SK-N-SH (cell line): Measurements from ENCODE around the gene AANAT. TPM values are rescaled to one million over a fixed set of nuclear protein-coding genes. Genes with fewer than 3 reads are reported as not detected.

ENCODE experiments used
- CTCF ChIA-PET: fragments of 300-600, 350-600 bp; formaldehyde crosslinking; extraction: SDS; loops from one replicate; lab custom pipeline; 2021; lab: Yijun Ruan, JAX
- POLR2A ChIA-PET: fragments of 350-600 bp; sonication (Branson Sonifier 250); formaldehyde crosslinking; extraction: SDS; loops from one replicate; lab custom pipeline; 2020; ENCODE audit warnings: antibody characterized with exemption, inconsistent platforms; lab: Yijun Ruan, JAX
- DNase-seq: peaks from one replicate; pipeline ENCODE4 v3.0.0; 2012
- H2AFZ ChIP-seq: fragments of 200-600 bp; sonication (generic); 2 replicates; pipeline ENCODE4 v1.8.1; 2016; ENCODE audit warnings: antibody characterized with exemption, mild to moderate bottlenecking, low read depth
- H3F3A ChIP-seq: fragments of 200-600 bp; sonication (generic); replicated peaks from 2 replicates; pipeline ENCODE3; 2016; ENCODE audit warnings: antibody characterized with exemption, mild to moderate bottlenecking; ENCODE audit not compliant: insufficient read depth
- H3K27ac ChIP-seq, 2 experiments: fragments of 200-500 bp in 1 of 2; fragments of 200-600 bp in 1 of 2; sonication (Bioruptor generic) in 1 of 2; sonication (generic), shearing (Covaris generic) in 1 of 2; 2 replicates each; pipeline versions ENCODE4 v1.5.1 to v1.6.1; 2014 to 2016; ENCODE audit warnings: low read depth in 2 of 2, inconsistent platforms in 1 of 2, low read length in 1 of 2, mild to moderate bottlenecking in 1 of 2, mixed read lengths in 1 of 2
- H3K27me3 ChIP-seq: fragments of 200-600 bp; sonication (generic), shearing (Covaris generic); 2 replicates; pipeline ENCODE4 v1.6.1; 2016; ENCODE audit warnings: mixed run types; ENCODE audit not compliant: insufficient read depth
- H3K36me3 ChIP-seq, 2 experiments: fragments of 200-500 bp in 1 of 2; fragments of 200-600 bp in 1 of 2; sonication (Bioruptor generic) in 1 of 2; sonication (generic) in 1 of 2; replicated peaks in 1 of 2; 2 replicates each; pipeline versions ENCODE3 to v1.5.1; 2014 to 2016; ENCODE audit warnings: low read length in 1 of 2, mild to moderate bottlenecking in 1 of 2; ENCODE audit not compliant: insufficient read depth in 2 of 2, control insufficient read depth in 1 of 2
- H3K4me1 ChIP-seq, 2 experiments: fragments of 200-500 bp in 1 of 2; fragments of 200-600 bp in 1 of 2; sonication (Bioruptor generic) in 1 of 2; sonication (generic), shearing (Covaris generic) in 1 of 2; 2 replicates each; pipeline versions ENCODE4 v1.5.1 to v1.6.1; 2014 to 2016; ENCODE audit warnings: low read depth in 1 of 2, low read length in 1 of 2, mixed run types in 1 of 2; ENCODE audit not compliant: insufficient read depth in 2 of 2, control insufficient read depth in 1 of 2
- H3K4me2 ChIP-seq: fragments of 200-600 bp; sonication (generic), shearing (Covaris generic); 2 replicates; pipeline ENCODE4 v1.6.1; 2017; ENCODE audit warnings: mixed run types
- H3K4me3 ChIP-seq, 2 experiments: fragments of 200-500 bp in 1 of 2; fragments of 200-600 bp in 1 of 2; sonication (Bioruptor generic) in 1 of 2; sonication (generic), shearing (Covaris generic) in 1 of 2; 2 replicates each; pipeline versions ENCODE4 v1.5.1 to v1.8.1; 2014 to 2016; ENCODE audit warnings: low read depth in 2 of 2, inconsistent platforms in 1 of 2, low read length in 1 of 2, mild to moderate bottlenecking in 1 of 2, mixed read lengths in 1 of 2, moderate library complexity in 1 of 2
- H3K79me2 ChIP-seq: fragments of 200-600 bp; sonication (generic); 2 replicates; pipeline ENCODE4 v1.8.1; 2017; ENCODE audit warnings: mild to moderate bottlenecking; ENCODE audit not compliant: insufficient read depth
- H3K9ac ChIP-seq: fragments of 200-600 bp; sonication (generic); 2 replicates; pipeline ENCODE4 v1.6.1; 2017; ENCODE audit warnings: mixed run types
- H3K9me2 ChIP-seq: fragments of 200-600 bp; sonication (generic); 2 replicates; pipeline ENCODE4 v1.6.1; 2017; ENCODE audit warnings: mixed run types
- H3K9me3 ChIP-seq: fragments of 200-600 bp; sonication (generic); 2 replicates; pipeline ENCODE4 v1.6.1; 2017; ENCODE audit warnings: mixed run types, mild to moderate bottlenecking, moderate library complexity
- H4K20me1 ChIP-seq: fragments of 200-600 bp; sonication (generic); 2 replicates; pipeline ENCODE4 v1.6.1; 2017; ENCODE audit warnings: mild to moderate bottlenecking, mixed run types; ENCODE audit not compliant: insufficient read depth
- CHD2 ChIP-seq: fragments of 150-350 bp; IDR thresholded peaks from 2 replicates; pipeline ENCODE4 v1.6.1; 2018; ENCODE audit warnings: low read length; ENCODE audit not compliant: partially characterized antibody
- ELF1 ChIP-seq: IDR thresholded peaks from 2 replicates; pipeline ENCODE4 v1.4.0; 2012
- EP300 ChIP-seq, 2 experiments: IDR thresholded peaks; 2 replicates each; pipeline versions ENCODE4 v1.4.0 to v1.6.1; 2012; ENCODE audit warnings: borderline replicate concordance in 1 of 2, low read depth in 1 of 2, low read length in 1 of 2
- FOSL2 ChIP-seq: IDR thresholded peaks from 2 replicates; pipeline ENCODE4 v1.4.0; 2012; ENCODE audit warnings: low read depth, mild to moderate bottlenecking, moderate library complexity, borderline replicate concordance
- FOXJ3 ChIP-seq: sonication (generic); formaldehyde crosslinking; IDR thresholded peaks from 2 replicates; pipeline ENCODE4 v1.5.1; 2020; ENCODE audit warnings: mild to moderate bottlenecking, missing genetic modification reagents
- GABPA ChIP-seq: IDR thresholded peaks from 2 replicates; pipeline ENCODE4 v1.4.0; 2012; ENCODE audit warnings: low read depth, mild to moderate bottlenecking
- GATA2 ChIP-seq: sonication (generic); formaldehyde crosslinking; IDR thresholded peaks from 2 replicates; pipeline ENCODE4 v1.5.0; 2020; ENCODE audit warnings: mild to moderate bottlenecking, missing genetic modification reagents
- IRF3 ChIP-seq: fragments of 150-350 bp; IDR thresholded peaks from 2 replicates; pipeline ENCODE4 v1.6.1; 2016; ENCODE audit warnings: mild to moderate bottlenecking, low read depth, low read length
- MAX ChIP-seq: IDR thresholded peaks from 2 replicates; pipeline ENCODE4 v1.4.0; 2012; ENCODE audit warnings: low read depth
- MEF2A ChIP-seq: IDR thresholded peaks from 2 replicates; pipeline ENCODE4 v1.4.0; 2012; ENCODE audit warnings: low read depth, borderline replicate concordance
- MXI1 ChIP-seq: IDR thresholded peaks from 2 replicates; pipeline ENCODE4 v1.6.1; 2012; ENCODE audit warnings: mild to moderate bottlenecking, low read depth, low read length, improper control_type of control experiment
- NFIC ChIP-seq: IDR thresholded peaks from 2 replicates; pipeline ENCODE4 v1.4.0; 2012; ENCODE audit warnings: borderline replicate concordance
- NRF1 ChIP-seq: IDR thresholded peaks from 2 replicates; pipeline ENCODE4 v1.6.1; 2012; ENCODE audit warnings: low read depth, mild to moderate bottlenecking, low read length
- PBX3 ChIP-seq: IDR thresholded peaks from 2 replicates; pipeline ENCODE4; 2012
- POLR2AphosphoS5 ChIP-seq: IDR thresholded peaks from 2 replicates; pipeline ENCODE4 v1.6.1; 2012; ENCODE audit warnings: low read depth, low read length
- RAD21 ChIP-seq: IDR thresholded peaks from 2 replicates; pipeline ENCODE4 v1.6.1; 2012; ENCODE audit warnings: mild to moderate bottlenecking, low read length
- RCOR1 ChIP-seq: fragments of 150-350 bp; IDR thresholded peaks from 2 replicates; pipeline ENCODE4 v1.6.1; 2017; ENCODE audit warnings: antibody characterized with exemption, low read length
- REST ChIP-seq: IDR thresholded peaks from 2 replicates; pipeline ENCODE4 v1.6.1; 2012; ENCODE audit warnings: mild to moderate bottlenecking, low read depth, low read length, moderate library complexity
- TAF1 ChIP-seq: IDR thresholded peaks from 2 replicates; pipeline ENCODE4 v1.6.1; 2012; ENCODE audit warnings: low read depth, mild to moderate bottlenecking, low read length, moderate library complexity, borderline replicate concordance
- USF1 ChIP-seq: IDR thresholded peaks from 2 replicates; pipeline ENCODE4 v1.4.0; 2012; ENCODE audit warnings: low read depth, borderline replicate concordance
- USF2 ChIP-seq: fragments of 150-350 bp; IDR thresholded peaks from 2 replicates; pipeline ENCODE4 v1.6.1; 2017; ENCODE audit warnings: antibody characterized with exemption, low read length, low read depth, borderline replicate concordance
- YY1 ChIP-seq: IDR thresholded peaks from 2 replicates; pipeline ENCODE4 v1.4.0; 2012; ENCODE audit warnings: low read depth, mild to moderate bottlenecking
- WGBS: methylation state at CpG from one replicate; pipeline ENCODE4 v1.1.6; 2017; ENCODE audit warnings: low lambda C conversion rate; 5-methylcytosine and 5-hydroxymethylcytosine counted together
- polyA plus RNA-seq, 3 experiments: library from polyadenylated mRNA; depleted of rRNA; stranded (reverse); fragments of >200 nt; gene quantifications; 2 replicates each; pipeline ENCODE4 v1.2.3, GENCODE V29; 2012

The AANAT gene
- polyA plus RNA-seq, 1 of the 3 experiments (the other 2 are of a cell fraction): 0.26 TPM

- TF ChIP-seq CHD2 (peak; percentile 9), EP300 (IDR thresholded peaks at IDR 0.05; ENCODE audit: borderline replicate concordance in 1 of 2, low read depth in 1 of 2, low read length in 1 of 2) (no peak), FOSL2 (no peak), USF1 (peak; percentile 57), GABPA (no peak), IRF3 (no peak), RAD21 (no peak), MAX (peak; percentile 75), POLR2AphosphoS5 (peak; percentile 72), MXI1 (peak; percentile 94), TAF1 (0 out of 2 replicates have a peak, but pooled peaks have one; percentile 18), MEF2A (no peak), GATA2 (CRISPR knock-in tag) (no peak), REST (peak; percentile 8; the same call in 1 of the 2 replicates), RCOR1 (no peak), YY1 (no peak), FOXJ3 (no peak), NFIC (no peak), NRF1 (peak; percentile 41), USF2 (peak; percentile 11; the same call in 1 of the 2 replicates), PBX3 (no peak), ELF1 (no peak)
- Histone ChIP-seq H3K4me1 (peaks cover 21 to 50% of the 10 kb centered on the region in 2 experiments; a peak in 3 of 4 replicates), H4K20me1 (no peaks in the 10 kb centered on the region), H3K9me3 (no peaks in the 10 kb centered on the region), H3K4me2 (peak within 1 kb of the TSS; percentile 92), H3K9me2 (no peaks in the 10 kb centered on the region), H3K36me3 (no peaks in the 10 kb centered on the region), H3K9ac (peak within 1 kb of the TSS; percentile 68), H3K4me3 (peak within 1 kb of the TSS; percentile 65 to 78), H3F3A (peaks cover 19% of the 10 kb centered on the region), H3K27me3 (no peaks in the 10 kb centered on the region), H3K79me2 (peaks cover 23% of the 10 kb centered on the region; the same call in 1 of the 2 replicates), H2AFZ (peak within 1 kb of the TSS; percentile 94), H3K27ac (peak within 1 kb of the TSS in 1 of 2 experiments; percentile 30; a peak in 1 of 4 replicates)
- 11% methylated on average over 34 of the region's 72 CpGs for WGBS
- DNase-seq: peak; percentile 97
- CTCF ChIA-PET: interaction anchor here (1.0 to 56.8 kb wide), 10 partner anchors 12 to 201 kb away, joined by 3 to 1687 read pairs (median 28); partner anchors contain the start of genes AANAT, RHBDF2, SPHK1 and UBE2O
- POLR2A ChIA-PET: interaction anchor here (0.9 to 1.2 kb wide), 2 partner anchors 45 to 48 kb away, joined by 3 read pairs; partner anchors contain the start of gene UBE2O
Observed at GRCh38 chr17:76501018-76501826, 33.8 kb downstream of the AANAT start, which contains the start of gene RHBDF2. Gene RHBDF2 (minus strand): TSS chr17:76501423. CDS start chr17:76481524, 19,899 bp downstream.
